Measurements from ENCODE around the gene CSMD2. TPM values are rescaled to one million over a fixed set of nuclear protein-coding genes. Genes with fewer than 3 reads are reported as not detected.

CSMD2 gene
- total and polyA plus RNA-seq, 12 donors, result 0.35 to 5.1 (median 1.5) TPM

DNA sequence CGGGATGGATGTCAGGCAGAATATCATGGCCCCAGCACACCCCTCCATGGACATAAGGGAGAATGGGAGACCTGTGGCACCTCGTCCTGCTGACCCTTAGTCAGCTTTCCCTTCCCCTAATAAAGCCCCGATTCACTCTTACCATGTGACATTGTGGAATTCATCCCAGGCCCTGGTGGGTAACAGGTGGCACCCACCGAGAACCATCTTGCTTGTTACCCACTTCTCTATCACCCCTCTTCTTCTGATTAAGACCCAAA lies 32.9 kb downstream of the CSMD2 start:
- no peak for TF ChIP-seq POLR2A (IDR thresholded peaks at IDR 0.05)
- TF ChIP-seq, protein P1, sequence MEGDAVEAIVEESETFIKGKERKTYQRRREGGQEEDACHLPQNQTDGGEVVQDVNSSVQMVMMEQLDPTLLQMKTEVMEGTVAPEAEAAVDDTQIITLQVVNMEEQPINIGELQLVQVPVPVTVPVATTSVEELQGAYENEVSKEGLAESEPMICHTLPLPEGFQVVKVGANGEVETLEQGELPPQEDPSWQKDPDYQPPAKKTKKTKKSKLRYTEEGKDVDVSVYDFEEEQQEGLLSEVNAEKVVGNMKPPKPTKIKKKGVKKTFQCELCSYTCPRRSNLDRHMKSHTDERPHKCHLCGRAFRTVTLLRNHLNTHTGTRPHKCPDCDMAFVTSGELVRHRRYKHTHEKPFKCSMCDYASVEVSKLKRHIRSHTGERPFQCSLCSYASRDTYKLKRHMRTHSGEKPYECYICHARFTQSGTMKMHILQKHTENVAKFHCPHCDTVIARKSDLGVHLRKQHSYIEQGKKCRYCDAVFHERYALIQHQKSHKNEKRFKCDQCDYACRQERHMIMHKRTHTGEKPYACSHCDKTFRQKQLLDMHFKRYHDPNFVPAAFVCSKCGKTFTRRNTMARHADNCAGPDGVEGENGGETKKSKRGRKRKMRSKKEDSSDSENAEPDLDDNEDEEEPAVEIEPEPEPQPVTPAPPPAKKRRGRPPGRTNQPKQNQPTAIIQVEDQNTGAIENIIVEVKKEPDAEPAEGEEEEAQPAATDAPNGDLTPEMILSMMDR (IDR thresholded peaks at IDR 0.05), result no peak

DNA sequence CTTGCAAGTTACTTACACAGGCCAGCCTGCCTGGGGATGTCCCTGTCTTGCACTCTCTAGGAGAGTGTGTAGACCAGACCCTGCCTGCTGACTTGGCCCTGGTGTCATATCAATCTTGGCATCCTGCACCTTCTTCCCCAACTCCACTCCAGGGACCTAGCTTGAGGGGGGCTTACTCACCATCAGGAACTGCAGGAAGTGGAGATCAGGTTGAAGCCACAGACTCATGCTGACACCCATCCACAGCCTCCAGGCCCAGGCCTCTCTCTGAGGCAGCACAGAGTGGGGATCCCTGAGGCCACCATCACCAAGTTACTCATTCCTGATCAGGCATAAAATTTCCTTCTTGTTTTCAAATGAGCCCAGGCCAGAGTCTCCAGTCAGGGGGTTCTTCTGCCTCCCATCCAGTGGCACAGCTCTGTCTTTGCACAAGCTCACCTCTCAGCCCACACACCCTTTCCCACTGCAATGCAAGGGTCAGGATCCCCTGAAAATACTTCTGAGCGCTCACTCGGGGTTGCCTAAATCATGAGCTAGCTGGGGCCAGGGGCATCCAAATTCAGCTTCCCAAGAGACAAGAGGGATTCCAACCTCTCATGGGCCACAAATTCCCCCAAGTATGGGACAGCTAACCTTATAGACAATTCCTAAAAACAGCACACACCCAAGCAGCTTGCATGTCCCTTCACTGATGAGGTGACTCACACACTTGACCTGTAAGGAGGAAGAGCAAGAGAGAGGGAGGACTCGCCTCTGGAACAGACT lies 33.5 kb downstream of the CSMD2 start:
- intact Hi-C loops (cut with DNase I), result no loop called here
- TF ChIP-seq POLR2A (IDR thresholded peaks at IDR 0.05), result no peak
- TF ChIP-seq, protein P1 (IDR thresholded peaks at IDR 0.05), result no peak
- 79 to 92% (median 91%) methylated on average over 3 of the region's 3 CpGs for WGBS, 4 donors
- H3K27me3 ChIP-seq, result no peaks in the 10 kb centered on the region
- no peak overlapping the region for H3K27ac ChIP-seq
- no peak for DNase-seq
- H3K4me1 ChIP-seq (replicated peaks in 1 of 2), result no peaks in the 10 kb centered on the region
- H3K9me3 ChIP-seq (replicated peaks in 1 of 3), result no peaks in the 10 kb centered on the region
- no peak overlapping the region for H3K4me3 ChIP-seq
- H3K36me3 ChIP-seq (replicated peaks in 1 of 2), result no peaks in the 10 kb centered on the region

More for the DNA sequence above, 32.9 kb downstream of the CSMD2 start:
- no peak overlapping the region for H3K27ac ChIP-seq
- intact Hi-C loops (cut with DNase I), result no loop called here
- H3K9me3 ChIP-seq (replicated peaks in 1 of 3), result no peaks in the 10 kb centered on the region
- no peaks in the 10 kb centered on the region for H3K4me1 ChIP-seq (replicated peaks in 1 of 2)
- 84 to 96% (median 92%) methylated on average over 4 of the region's 4 CpGs for WGBS, 4 donors
- no peaks in the 10 kb centered on the region for H3K36me3 ChIP-seq (replicated peaks in 1 of 2)
- H3K4me3 ChIP-seq, result no peak overlapping the region
- no peaks in the 10 kb centered on the region for H3K27me3 ChIP-seq
- no peak for DNase-seq

DNA sequence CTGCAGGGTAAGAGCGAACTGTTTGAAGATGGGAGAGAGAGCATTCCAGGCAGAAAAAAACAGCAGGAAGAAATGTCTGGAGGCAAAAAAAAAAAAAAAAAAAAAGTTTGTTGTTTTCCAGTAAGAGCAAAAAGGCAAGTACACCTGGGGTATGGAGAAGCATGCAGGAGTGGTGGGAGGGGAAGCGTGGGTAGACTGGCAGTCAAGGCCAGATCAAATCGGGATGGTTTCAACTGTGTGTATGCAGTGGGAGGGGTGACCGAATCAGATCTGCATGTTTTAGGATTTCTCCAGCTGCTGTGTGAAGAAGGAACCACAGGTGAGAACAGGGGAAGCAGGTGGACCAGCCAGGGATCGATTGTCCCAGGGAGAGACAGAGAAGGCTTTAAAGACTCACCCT lies 34.7 kb downstream of the CSMD2 start:
- TF ChIP-seq POLR2A (IDR thresholded peaks at IDR 0.05), result no peak
- TF ChIP-seq, protein P1 (IDR thresholded peaks at IDR 0.05), result no peak
- no peak for DNase-seq
- Histone ChIP-seq H3K27ac (no peak overlapping the region), H3K27me3 (no peaks in the 10 kb centered on the region), H3K9me3 (replicated peaks in 1 of 3) (no peaks in the 10 kb centered on the region), H3K4me3 (no peak overlapping the region), H3K4me1 (replicated peaks in 1 of 2) (no peaks in the 10 kb centered on the region), H3K36me3 (replicated peaks in 1 of 2) (no peaks in the 10 kb centered on the region)
- intact Hi-C loops (cut with DNase I), result no loop called here
- 80 to 88% (median 83%) methylated on average over 5 of the region's 5 CpGs for WGBS, 4 donors

DNA sequence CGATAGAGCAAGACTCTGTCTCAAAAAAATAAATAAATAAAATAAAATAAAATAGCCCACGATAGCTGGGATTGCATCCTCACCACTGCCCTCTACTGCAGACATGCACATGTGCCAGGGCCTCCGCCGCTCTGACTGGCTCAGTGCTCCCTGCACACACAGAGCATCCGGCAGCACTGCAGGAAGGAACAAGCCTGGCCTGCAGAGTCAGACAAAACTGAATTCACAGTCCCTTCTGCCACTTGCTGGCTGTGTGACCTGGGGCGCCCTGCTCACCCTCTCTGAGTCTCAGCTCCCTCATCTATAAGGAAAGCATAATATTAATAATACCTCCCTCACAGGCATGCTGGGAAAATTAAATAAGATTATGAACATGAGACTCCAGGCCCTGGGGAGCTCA lies 35.4 kb downstream of the CSMD2 start:
- Histone ChIP-seq H3K36me3 (replicated peaks in 1 of 2) (no peaks in the 10 kb centered on the region), H3K9me3 (replicated peaks in 1 of 3) (no peaks in the 10 kb centered on the region), H3K4me1 (replicated peaks in 1 of 2) (no peaks in the 10 kb centered on the region), H3K27ac (no peak overlapping the region), H3K4me3 (no peak overlapping the region), H3K27me3 (no peaks in the 10 kb centered on the region)
- no peak for DNase-seq
- intact Hi-C loops (cut with DNase I), result no loop called here
- no peak for TF ChIP-seq POLR2A (IDR thresholded peaks at IDR 0.05)
- TF ChIP-seq, protein P1 (IDR thresholded peaks at IDR 0.05), result no peak
- WGBS, 4 donors, result 72 to 86% (median 82%) methylated on average over 6 of the region's 6 CpGs
